Measurements from ENCODE around the gene KCNQ4. TPM values are rescaled to one million over a fixed set of nuclear protein-coding genes. Genes with fewer than 3 reads are reported as not detected.

KCNQ4 gene
- polyA plus RNA-seq, 3 donors, result 0.13 TPM; not detected in 2

- H3K4me1 Mint-ChIP-seq, result peaks cover 28% of the 10 kb centered on the region
- H3K4me1 ChIP-seq (ENCODE audit: control insufficient read depth in 1 of 2, insufficient read depth in 2 of 2, low read length in 2 of 2), result peaks cover 17 to 33% of the 10 kb centered on the region in 2 donors
- H3K27ac Mint-ChIP-seq, result no peak overlapping the region
- TF ChIP-seq CTCF (IDR thresholded peaks at IDR 0.05), result no peak
- H3K36me3 Mint-ChIP-seq, result peaks cover 0 to 1% of the 10 kb centered on the region in 2 donors
- no peaks in the 10 kb centered on the region for H3K27me3 ChIP-seq (ENCODE audit: control insufficient read depth in 2 of 2, insufficient read depth in 2 of 2, low read length in 2 of 2)
- DNase-seq, result no peak
- H3K4me3 ChIP-seq (replicated peaks in 1 of 3; ENCODE audit: low read depth in 2 of 3, low read length in 3 of 3), result no peak overlapping the region
- no peak overlapping the region for H3K27ac ChIP-seq (ENCODE audit: low read depth in 1 of 2, low read length in 2 of 2)
- H3K36me3 ChIP-seq (replicated peaks in 1 of 2; ENCODE audit: control insufficient read depth in 1 of 2, insufficient read depth in 2 of 2, low read length in 2 of 2), result no peaks in the 10 kb centered on the region
- 95% methylated on average over 4 of the region's 9 CpGs for WGBS (ENCODE audit: insufficient coverage)
- H3K9me3 Mint-ChIP-seq, result peaks cover 0 to 1% (median 0%) of the 10 kb centered on the region in 7 donors
- intact Hi-C loops (cut with micrococcal nuclease), result no loop called here
- H3K79me2 ChIP-seq (ENCODE audit: insufficient read depth, low read length), result peaks cover 8% of the 10 kb centered on the region
- peaks cover 5 to 11% (median 5%) of the 10 kb centered on the region in 3 donors for H3K27me3 Mint-ChIP-seq (ENCODE audit: low read depth in 3 of 3)
- H3K9ac ChIP-seq (ENCODE audit: insufficient read depth, low read length, poor library complexity, severe bottlenecking), result no peak overlapping the region
- no peak overlapping the region for H2AFZ ChIP-seq (ENCODE audit: insufficient read depth, low read depth, low read length, poor library complexity, severe bottlenecking)
- H3K4me3 Mint-ChIP-seq, result no peak overlapping the region
- no peaks in the 10 kb centered on the region for H3K9me3 ChIP-seq (replicated peaks in 1 of 2; ENCODE audit: control insufficient read depth in 1 of 2, insufficient read depth in 1 of 2, low read length in 2 of 2)
- H3K4me2 ChIP-seq (replicated peaks; ENCODE audit: extremely low read depth, low read length, poor library complexity, severe bottlenecking), result no peak overlapping the region
- H4K20me1 ChIP-seq (ENCODE audit: insufficient read depth, low read length), result no peaks in the 10 kb centered on the region
Observed at GRCh38 chr1:40856656-40857302, 73.2 kb downstream of the KCNQ4 start.

GRCh38 chr1:40857737-40858136, 74.2 kb downstream of the KCNQ4 start:
- H4K20me1 ChIP-seq (ENCODE audit: insufficient read depth, low read length), result no peaks in the 10 kb centered on the region
- whole genome bisulfite sequencing (ENCODE audit: insufficient coverage), result 87% methylated on average over 2 of the region's 2 CpGs
- Mint-ChIP-seq H3K4me1 (peaks cover 28% of the 10 kb centered on the region), H3K36me3 (peaks cover 0 to 1% of the 10 kb centered on the region in 2 donors), H3K27ac (no peak overlapping the region), H3K27me3 (ENCODE audit: low read depth in 3 of 3) (peaks cover 5 to 11% (median 5%) of the 10 kb centered on the region in 3 donors), H3K4me3 (no peak overlapping the region), H3K9me3 (peaks cover 0 to 1% (median 0%) of the 10 kb centered on the region in 7 donors)
- no peak overlapping the region for H2AFZ ChIP-seq (ENCODE audit: insufficient read depth, low read depth, low read length, poor library complexity, severe bottlenecking)
- no peaks in the 10 kb centered on the region for H3K27me3 ChIP-seq (ENCODE audit: control insufficient read depth in 2 of 2, insufficient read depth in 2 of 2, low read length in 2 of 2)
- no peaks in the 10 kb centered on the region for H3K9me3 ChIP-seq (replicated peaks in 1 of 2; ENCODE audit: control insufficient read depth in 1 of 2, insufficient read depth in 1 of 2, low read length in 2 of 2)
- TF ChIP-seq CTCF (IDR thresholded peaks at IDR 0.05), result no peak
- H3K27ac ChIP-seq (ENCODE audit: low read depth in 1 of 2, low read length in 2 of 2), result no peak overlapping the region
- H3K36me3 ChIP-seq (replicated peaks in 1 of 2; ENCODE audit: control insufficient read depth in 1 of 2, insufficient read depth in 2 of 2, low read length in 2 of 2), result no peaks in the 10 kb centered on the region
- intact Hi-C loops (cut with micrococcal nuclease), result no loop called here
- peaks cover 12% of the 10 kb centered on the region for H3K79me2 ChIP-seq (ENCODE audit: insufficient read depth, low read length)
- H3K4me3 ChIP-seq (replicated peaks in 1 of 3; ENCODE audit: low read depth in 2 of 3, low read length in 3 of 3), result no peak overlapping the region
- H3K4me2 ChIP-seq (replicated peaks; ENCODE audit: extremely low read depth, low read length, poor library complexity, severe bottlenecking), result no peak overlapping the region
- H3K4me1 ChIP-seq (ENCODE audit: control insufficient read depth in 1 of 2, insufficient read depth in 2 of 2, low read length in 2 of 2), result peaks cover 20 to 39% of the 10 kb centered on the region in 2 donors
- H3K9ac ChIP-seq (ENCODE audit: insufficient read depth, low read length, poor library complexity, severe bottlenecking), result no peak overlapping the region
- DNase-seq, result no peak

Measured in CD14-positive monocyte (primary cell).